Vagina (tissue), 2 donors: ENCODE results near the gene CCR7. TPM values are rescaled to one million over a fixed set of nuclear protein-coding genes. Genes with fewer than 3 reads are reported as not detected.
A peak's percentile ranks its signal among the peaks of the same experiment; 100 is the strongest.

Source experiments
- DNase-seq, 2 donors: peaks; one replicate each; pipeline ENCODE4 v3.0.0-alpha.2; 2017; ENCODE audit errors: extremely low spot score in 2 of 2
- H3K27ac ChIP-seq: fragments of 200-600 bp; sonication (generic); one replicate; pipeline ENCODE4 v1.5.1; 2019
- H3K27me3 ChIP-seq: fragments of 200-600 bp; sonication (generic); one replicate; pipeline ENCODE4 v1.5.1; 2019
- H3K36me3 ChIP-seq, 2 donors: fragments of 200-600 bp; sonication (generic); one replicate each; pipeline ENCODE4 v1.5.1; 2017 to 2019
- H3K4me1 ChIP-seq: fragments of 200-600 bp; sonication (generic); one replicate; pipeline ENCODE4 v1.5.1; 2019
- H3K4me3 ChIP-seq, 2 donors: fragments of 200-600 bp; sonication (generic); 1 replicate in 1 of 2; 2 replicates in 1 of 2; pipeline ENCODE4 v1.5.1; 2016 to 2019
- H3K9me3 ChIP-seq: fragments of 200-600 bp; sonication (generic); one replicate; pipeline ENCODE4 v1.5.1; 2019
- POLR2A ChIP-seq, 2 donors: fragments of 450-650 bp; IDR thresholded peaks; one replicate each; pipeline ENCODE4 v1.6.1; 2017; ENCODE audit warnings: antibody characterized with exemption in 2 of 2, mild to moderate bottlenecking in 2 of 2, moderate library complexity in 2 of 2
- POLR2AphosphoS5 ChIP-seq, 2 donors: sonication (generic); formaldehyde crosslinking; IDR thresholded peaks; one replicate each; pipeline ENCODE4 v1.9.0; 2017; ENCODE audit warnings: antibody characterized with exemption in 2 of 2, mild to moderate bottlenecking in 2 of 2, low read depth in 1 of 2; ENCODE audit not compliant: insufficient read depth in 1 of 2
- intact Hi-C: fragments of 100-400 bp; cut with DNase I; formaldehyde crosslinking; loops from one replicate; pipeline ENCODE4 v1.15.1; 2023
- total RNA-seq: library from RNA; depleted of rRNA; stranded (reverse); fragments of >200 nt; gene quantifications from one replicate; pipeline ENCODE4 v1.2.3, GENCODE V29; 2016
- TF ChIP-seq, protein P1 (sequence below), 3 experiments: fragments of 450-650 bp in 2 of 3; fragments of 200-600 bp in 1 of 3; sonication (generic) in 1 of 3; IDR thresholded peaks; one replicate each; pipeline ENCODE4 v1.5.1; 2017 to 2019; ENCODE audit warnings: antibody characterized with exemption in 3 of 3, mild to moderate bottlenecking in 2 of 3, moderate library complexity in 2 of 3

CCR7 gene
- total RNA-seq, 1 donor from 2014 or later: not detected

DNA sequence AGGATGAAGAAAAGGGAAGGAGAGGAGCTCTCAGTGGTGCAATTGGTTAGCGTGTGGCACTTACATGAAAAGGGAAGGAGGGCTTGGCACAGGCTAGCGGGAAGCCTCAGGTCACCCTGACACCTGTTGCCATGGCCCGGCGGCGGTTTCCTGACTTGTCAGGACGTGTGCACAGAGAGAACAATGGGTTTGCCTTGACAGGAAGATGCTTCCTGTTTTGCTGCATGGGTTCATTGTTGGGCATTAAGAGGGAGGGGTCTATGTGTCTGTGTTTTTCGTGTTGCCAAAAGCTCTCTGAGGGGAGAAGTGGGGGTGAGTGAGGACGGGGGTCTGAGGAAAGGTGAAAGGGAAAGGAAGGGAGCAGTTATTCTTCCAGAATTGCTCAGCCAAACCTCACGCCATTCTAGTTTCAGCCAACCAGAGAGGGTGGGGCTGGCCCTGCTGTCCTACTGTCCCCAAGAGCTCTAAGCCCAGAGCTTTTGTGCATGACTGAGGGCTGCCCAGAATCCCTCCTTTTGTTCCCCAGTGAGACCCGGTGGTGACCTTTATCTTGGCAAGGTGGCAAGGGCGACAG is 17.1 kb upstream of the CCR7 start:
- TF ChIP-seq POLR2AphosphoS5 (IDR thresholded peaks at IDR 0.05; ENCODE audit: insufficient read depth in 1 of 2, low read depth in 1 of 2): peak; percentile 33 to 81
- TF ChIP-seq POLR2A (IDR thresholded peaks at IDR 0.05): no peak
- TF ChIP-seq, protein P1, sequence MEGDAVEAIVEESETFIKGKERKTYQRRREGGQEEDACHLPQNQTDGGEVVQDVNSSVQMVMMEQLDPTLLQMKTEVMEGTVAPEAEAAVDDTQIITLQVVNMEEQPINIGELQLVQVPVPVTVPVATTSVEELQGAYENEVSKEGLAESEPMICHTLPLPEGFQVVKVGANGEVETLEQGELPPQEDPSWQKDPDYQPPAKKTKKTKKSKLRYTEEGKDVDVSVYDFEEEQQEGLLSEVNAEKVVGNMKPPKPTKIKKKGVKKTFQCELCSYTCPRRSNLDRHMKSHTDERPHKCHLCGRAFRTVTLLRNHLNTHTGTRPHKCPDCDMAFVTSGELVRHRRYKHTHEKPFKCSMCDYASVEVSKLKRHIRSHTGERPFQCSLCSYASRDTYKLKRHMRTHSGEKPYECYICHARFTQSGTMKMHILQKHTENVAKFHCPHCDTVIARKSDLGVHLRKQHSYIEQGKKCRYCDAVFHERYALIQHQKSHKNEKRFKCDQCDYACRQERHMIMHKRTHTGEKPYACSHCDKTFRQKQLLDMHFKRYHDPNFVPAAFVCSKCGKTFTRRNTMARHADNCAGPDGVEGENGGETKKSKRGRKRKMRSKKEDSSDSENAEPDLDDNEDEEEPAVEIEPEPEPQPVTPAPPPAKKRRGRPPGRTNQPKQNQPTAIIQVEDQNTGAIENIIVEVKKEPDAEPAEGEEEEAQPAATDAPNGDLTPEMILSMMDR (IDR thresholded peaks at IDR 0.05): no peak
- peak overlapping the region; percentile 63 for H3K27ac ChIP-seq

DNA sequence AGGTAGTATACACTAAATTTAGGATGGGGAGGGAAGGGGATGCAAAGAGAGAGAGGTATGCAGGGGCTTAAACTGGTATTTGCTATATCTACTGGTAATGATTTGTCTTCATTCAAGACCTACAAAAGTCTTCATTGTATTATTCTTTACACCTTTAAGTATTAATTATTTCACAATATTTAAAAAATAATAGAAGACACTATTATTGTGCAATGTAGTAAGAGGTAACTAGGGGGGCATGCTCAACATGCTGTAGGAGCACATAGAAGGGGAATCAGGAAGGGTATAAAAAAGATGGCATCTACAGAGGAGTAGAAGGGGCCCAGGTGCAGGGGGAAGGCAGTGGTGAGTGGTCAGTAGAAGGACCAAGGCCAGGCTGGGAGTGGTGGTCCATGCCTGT is 14.9 kb upstream of the CCR7 start:
- TF ChIP-seq, protein P1 (IDR thresholded peaks at IDR 0.05): no peak
- TF ChIP-seq POLR2A (IDR thresholded peaks at IDR 0.05): no peak
- TF ChIP-seq POLR2AphosphoS5 (IDR thresholded peaks at IDR 0.05; ENCODE audit: insufficient read depth in 1 of 2, low read depth in 1 of 2): no peak
- intact Hi-C loops: no loop called here
- no peaks in the 10 kb centered on the region for H3K27me3 ChIP-seq
- no peak overlapping the region for H3K27ac ChIP-seq
- no peak overlapping the region for H3K4me3 ChIP-seq
- H3K36me3 ChIP-seq: no peaks in the 10 kb centered on the region
- DNase-seq: no peak
- peaks cover 15% of the 10 kb centered on the region for H3K4me1 ChIP-seq
- H3K9me3 ChIP-seq: no peaks in the 10 kb centered on the region

More for the DNA sequence above, 17.1 kb upstream of the CCR7 start:
- DNase-seq: peak in 1 of 2 donors; percentile 84
- H3K4me1 ChIP-seq: peaks cover 15% of the 10 kb centered on the region
- intact Hi-C loops: no loop called here
- no peaks in the 10 kb centered on the region for H3K36me3 ChIP-seq
- H3K27me3 ChIP-seq: no peaks in the 10 kb centered on the region
- H3K4me3 ChIP-seq: no peak overlapping the region
- no peaks in the 10 kb centered on the region for H3K9me3 ChIP-seq

DNA sequence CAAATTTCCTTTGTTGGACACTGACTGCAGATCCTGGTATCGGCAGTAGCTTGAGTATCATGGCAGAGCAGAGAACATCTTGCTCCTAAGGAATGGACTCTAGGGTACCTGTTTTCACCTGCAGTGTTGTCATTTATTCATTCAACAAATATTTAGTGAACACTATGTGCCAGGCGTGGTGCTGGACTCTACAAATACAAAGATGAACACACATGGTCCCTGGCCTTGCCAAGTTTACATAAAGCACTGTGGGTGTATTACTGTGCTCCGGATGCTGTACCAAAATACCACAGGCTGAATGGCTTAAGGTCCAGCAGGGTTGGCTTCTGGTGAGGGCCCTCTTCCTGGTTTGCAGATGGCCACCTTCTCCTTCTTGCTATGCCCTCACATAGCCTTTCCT is 14.2 kb upstream of the CCR7 start:
- H3K9me3 ChIP-seq: peaks cover 2% of the 10 kb centered on the region
- H3K27me3 ChIP-seq: no peaks in the 10 kb centered on the region
- intact Hi-C loops: no loop called here
- no peak overlapping the region for H3K27ac ChIP-seq
- DNase-seq: no peak
- no peak for TF ChIP-seq POLR2A (IDR thresholded peaks at IDR 0.05)
- TF ChIP-seq POLR2AphosphoS5 (IDR thresholded peaks at IDR 0.05; ENCODE audit: insufficient read depth in 1 of 2, low read depth in 1 of 2): no peak
- TF ChIP-seq, protein P1 (IDR thresholded peaks at IDR 0.05): no peak
- peaks cover 15% of the 10 kb centered on the region for H3K4me1 ChIP-seq
- no peak overlapping the region for H3K4me3 ChIP-seq
- H3K36me3 ChIP-seq: no peaks in the 10 kb centered on the region

DNA sequence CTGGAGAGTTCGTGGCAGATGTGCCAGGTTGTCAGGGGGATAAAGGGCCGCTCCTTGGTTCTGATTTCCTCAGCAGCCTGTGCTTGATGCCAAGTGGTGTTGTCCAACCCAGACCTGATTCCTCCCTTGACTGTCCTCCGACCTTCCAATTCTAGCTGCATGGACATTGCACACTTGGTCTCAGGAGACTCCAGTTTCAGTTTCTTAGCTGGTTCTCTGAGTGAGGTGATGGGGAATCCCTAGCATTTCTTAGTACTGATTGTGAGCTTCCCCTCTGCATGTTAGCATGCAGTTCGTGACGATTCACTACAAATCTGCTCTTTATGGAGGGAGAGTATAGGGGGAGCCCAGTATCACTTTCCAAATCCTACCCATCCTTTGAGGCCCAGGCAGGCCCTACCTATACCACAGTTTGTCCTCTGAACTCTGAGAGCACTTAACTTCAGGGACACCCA is 12.4 kb upstream of the CCR7 start:
- H3K9me3 ChIP-seq: peaks cover 12% of the 10 kb centered on the region

More for the DNA sequence above, 12.4 kb upstream of the CCR7 start:
- no peak for TF ChIP-seq POLR2A (IDR thresholded peaks at IDR 0.05)
- TF ChIP-seq, protein P1 (IDR thresholded peaks at IDR 0.05): no peak
- TF ChIP-seq POLR2AphosphoS5 (IDR thresholded peaks at IDR 0.05; ENCODE audit: insufficient read depth in 1 of 2, low read depth in 1 of 2): no peak
- intact Hi-C loops: no loop called here
- no peak overlapping the region for H3K4me3 ChIP-seq
- peaks cover 10% of the 10 kb centered on the region for H3K4me1 ChIP-seq
- H3K27ac ChIP-seq: no peak overlapping the region
- H3K36me3 ChIP-seq: no peaks in the 10 kb centered on the region
- H3K27me3 ChIP-seq: no peaks in the 10 kb centered on the region
- DNase-seq: no peak
